A549 (cell line): ENCODE results near the gene PPP1R7. TPM values are rescaled to one million over a fixed set of nuclear protein-coding genes. Genes with fewer than 3 reads are reported as not detected.

Source experiments
- ATAC-seq, 2 experiments: fragments of 200-7000 bp in 1 of 2; fragments of >200 bp in 1 of 2; cut with Nextera tagmentation in 1 of 2; cut with Tn5 transposase in 1 of 2; 3 replicates each; pipeline versions ENCODE4 v1.8.0 to v1.9.1; 2018 to 2020; ENCODE audit warnings: mild to moderate bottlenecking in 1 of 2, moderate library complexity in 1 of 2
- CTCF ChIA-PET: fragments of 300-600 bp; sonication (Branson Sonifier 250); formaldehyde crosslinking; extraction: SDS; loops from one replicate; lab custom pipeline; 2021; ENCODE audit warnings: antibody characterized with exemption, inconsistent platforms; lab: Yijun Ruan, JAX
- POLR2A ChIA-PET: fragments of 350-600 bp; formaldehyde crosslinking; extraction: SDS; loops from one replicate; lab custom pipeline; 2021; ENCODE audit warnings: antibody characterized with exemption, inconsistent platforms; lab: Yijun Ruan, JAX
- DNase-seq, 2 experiments: peaks; one replicate each; pipeline versions ENCODE4 v3.0.0 to v3.0.0-alpha.2; 2011 to 2016; ENCODE audit warnings: low read depth in 1 of 2, low spot score in 1 of 2
- FAIRE-seq: peaks from 2 replicates; lab custom pipeline; 2011; peaks lifted over from hg19 to GRCh38; lab: Jason Lieb, UNC
- H3K27ac ChIP-seq, 2 experiments: fragments of >200 bp; sonication (Bioruptor Twin); formaldehyde crosslinking; 3 replicates each; pipeline ENCODE4 v1.5.1; 2016 to 2017
- H3K4me1 ChIP-seq: fragments of >200 bp; sonication (Bioruptor Twin); formaldehyde crosslinking; 3 replicates; pipeline ENCODE4 v1.6.1; 2016
- H3K4me2 ChIP-seq: fragments of >200 bp; sonication (Bioruptor Twin); formaldehyde crosslinking; 3 replicates; pipeline ENCODE4 v1.6.1; 2016
- H3K4me3 ChIP-seq: fragments of >200 bp; sonication (Bioruptor Twin); formaldehyde crosslinking; 3 replicates; pipeline ENCODE4 v1.5.1; 2016
- H3K9me3 ChIP-seq: fragments of >200 bp; sonication (Bioruptor Twin); formaldehyde crosslinking; 3 replicates; pipeline ENCODE4 v1.6.1; 2016
- BHLHE40 ChIP-seq: IDR thresholded peaks from 2 replicates; pipeline ENCODE4 v1.6.1; 2012; ENCODE audit warnings: low read depth, low read length, inconsistent platforms
- CEBPB ChIP-seq, 2 experiments: fragments of >200 bp in 1 of 2; sonication (Bioruptor Twin) in 1 of 2; formaldehyde crosslinking in 1 of 2; IDR thresholded peaks; 2 replicates each; pipeline ENCODE4 v1.6.1; 2012 to 2016
- EHMT2 ChIP-seq: fragments of 200-600 bp; sonication (generic); IDR thresholded peaks from 2 replicates; pipeline ENCODE4 v1.6.1; 2016; ENCODE audit warnings: antibody characterized with exemption, low read depth, mild to moderate bottlenecking, moderate library complexity
- ESRRA ChIP-seq: fragments of 150-350 bp; IDR thresholded peaks from 2 replicates; pipeline ENCODE4 v1.6.1; 2014; ENCODE audit warnings: mild to moderate bottlenecking, low read length, borderline replicate concordance
- FOSB ChIP-seq: fragments of 250-450 bp; sonication (Bioruptor Pico); IDR thresholded peaks from 2 replicates; pipeline ENCODE4 v1.5.0; 2020; ENCODE audit warnings: mild to moderate bottlenecking, moderate library complexity
- FOSL2 ChIP-seq, 2 experiments: fragments of 450-650 bp in 1 of 2; fragments of >200 bp in 1 of 2; sonication (Bioruptor Twin) in 1 of 2; formaldehyde crosslinking; IDR thresholded peaks; 2 replicates each; pipeline versions ENCODE4 v1.5.0 to v1.6.1; 2016 to 2020; ENCODE audit warnings: mild to moderate bottlenecking in 1 of 2, moderate library complexity in 1 of 2
- GATA3 ChIP-seq: IDR thresholded peaks from 2 replicates; pipeline ENCODE4 v1.6.1; 2012; ENCODE audit warnings: borderline replicate concordance
- HOXA7 ChIP-seq: fragments of 250-450 bp; sonication (Bioruptor Pico); IDR thresholded peaks from 2 replicates; pipeline ENCODE4 v1.5.0; 2020; ENCODE audit warnings: mild to moderate bottlenecking, moderate library complexity
- HOXB5 ChIP-seq: fragments of 250-450 bp; sonication (Bioruptor Pico); IDR thresholded peaks from 2 replicates; pipeline ENCODE4 v1.5.0; 2020; ENCODE audit warnings: mild to moderate bottlenecking, moderate library complexity
- KDM5A ChIP-seq: fragments of 200-600 bp; sonication (generic); IDR thresholded peaks from 2 replicates; pipeline ENCODE4 v1.6.1; 2016; ENCODE audit warnings: antibody characterized with exemption, mild to moderate bottlenecking
- MAFK ChIP-seq: fragments of 450-650 bp; IDR thresholded peaks from 2 replicates; pipeline ENCODE4 v1.6.1; 2014; ENCODE audit not compliant: partially characterized antibody
- MYC ChIP-seq: IDR thresholded peaks from 2 replicates; pipeline ENCODE4 v1.6.1; 2012; ENCODE audit warnings: mild to moderate bottlenecking, inconsistent platforms, low read length, improper control_type of control experiment, borderline replicate concordance
- NPAS2 ChIP-seq: fragments of 250-450 bp; sonication (Bioruptor Pico); IDR thresholded peaks from 2 replicates; pipeline ENCODE4 v1.8.0; 2022; ENCODE audit warnings: mild to moderate bottlenecking, moderate library complexity, borderline replicate concordance
- NR3C1 ChIP-seq: fragments of >200 bp; sonication (Bioruptor Twin); formaldehyde crosslinking; IDR thresholded peaks from 3 replicates; pipeline ENCODE4 v1.6.1; 2017
- RARB ChIP-seq: fragments of 250-450 bp; sonication (Bioruptor Pico); IDR thresholded peaks from 2 replicates; pipeline ENCODE4 v1.8.0; 2021; ENCODE audit warnings: mild to moderate bottlenecking, moderate library complexity
- RCOR1 ChIP-seq: fragments of 150-350 bp; IDR thresholded peaks from 2 replicates; pipeline ENCODE4 v1.6.1; 2014; ENCODE audit warnings: antibody characterized with exemption, low read length, low read depth
- RNF2 ChIP-seq: fragments of 200-600 bp; sonication (generic); IDR thresholded peaks from 2 replicates; pipeline ENCODE4 v1.6.1; 2016; ENCODE audit warnings: low read depth, mild to moderate bottlenecking, antibody characterized with exemption, moderate library complexity, borderline replicate concordance
- SMC3 ChIP-seq: fragments of >200 bp; sonication (Bioruptor Twin); formaldehyde crosslinking; IDR thresholded peaks from 3 replicates; pipeline ENCODE4 v1.6.1; 2018; ENCODE audit warnings: inconsistent platforms
- SREBF2 ChIP-seq: fragments of 450-650 bp; IDR thresholded peaks from 2 replicates; pipeline ENCODE4 v1.6.1; 2014; ENCODE audit warnings: mild to moderate bottlenecking, moderate library complexity
- TFCP2L1 ChIP-seq: fragments of 250-450 bp; sonication (Bioruptor Pico); IDR thresholded peaks from 2 replicates; pipeline ENCODE4 v1.5.0; 2021; ENCODE audit warnings: mild to moderate bottlenecking
- TP53 ChIP-seq: fragments of 250-450 bp; sonication (Bioruptor Pico); IDR thresholded peaks from 2 replicates; pipeline ENCODE4 v1.5.0; 2021; ENCODE audit warnings: mild to moderate bottlenecking, moderate library complexity
- ZSCAN20 ChIP-seq: fragments of 250-450 bp; sonication (Bioruptor Pico); IDR thresholded peaks from 2 replicates; pipeline ENCODE4 v1.8.0; 2022; ENCODE audit warnings: mild to moderate bottlenecking, moderate library complexity
- WGBS: methylation state at CpG from one replicate; pipeline ENCODE4 v1.1.6; 2017; ENCODE audit errors: missing lambda C conversion rate; 5-methylcytosine and 5-hydroxymethylcytosine counted together
- polyA plus RNA-seq, 4 experiments: library from polyadenylated mRNA; depleted of rRNA in 3 of 4; stranded (reverse); fragments of >200 nt; fragmentation: RNase III in 1 of 4; extraction: RNeasy Plus Mini Kit Qiagen cat#74134 plus additional on column Dnase treatment in 1 of 4; gene quantifications; 2 replicates in 3 of 4; 3 replicates in 1 of 4; pipeline ENCODE4 v1.2.3, GENCODE V29; 2011 to 2017
- TF ChIP-seq, protein P1 (sequence below): fragments of >200 bp; sonication (Bioruptor Twin); formaldehyde crosslinking; IDR thresholded peaks from 3 replicates; pipeline ENCODE4 v1.5.1; 2016
- TF ChIP-seq, protein P2 (sequence below): fragments of 250-450 bp; sonication (Bioruptor Pico); IDR thresholded peaks from 2 replicates; pipeline ENCODE4 v1.5.0; 2021; ENCODE audit warnings: mild to moderate bottlenecking, moderate library complexity, borderline replicate concordance
- TF ChIP-seq, protein P3 (sequence below): fragments of >200 bp; sonication (Bioruptor Twin); formaldehyde crosslinking; IDR thresholded peaks from 2 replicates; pipeline ENCODE4 v1.6.1; 2016
- TF ChIP-seq, protein P4 (sequence below): fragments of 150-350 bp; IDR thresholded peaks from 2 replicates; pipeline ENCODE4 v1.6.1; 2014; ENCODE audit warnings: low read depth, mild to moderate bottlenecking, low read length

Gene PPP1R7
- polyA plus RNA-seq, 2 of the 4 experiments (the other 2 are of a cell fraction) = 76.4 to 124 TPM

DNA sequence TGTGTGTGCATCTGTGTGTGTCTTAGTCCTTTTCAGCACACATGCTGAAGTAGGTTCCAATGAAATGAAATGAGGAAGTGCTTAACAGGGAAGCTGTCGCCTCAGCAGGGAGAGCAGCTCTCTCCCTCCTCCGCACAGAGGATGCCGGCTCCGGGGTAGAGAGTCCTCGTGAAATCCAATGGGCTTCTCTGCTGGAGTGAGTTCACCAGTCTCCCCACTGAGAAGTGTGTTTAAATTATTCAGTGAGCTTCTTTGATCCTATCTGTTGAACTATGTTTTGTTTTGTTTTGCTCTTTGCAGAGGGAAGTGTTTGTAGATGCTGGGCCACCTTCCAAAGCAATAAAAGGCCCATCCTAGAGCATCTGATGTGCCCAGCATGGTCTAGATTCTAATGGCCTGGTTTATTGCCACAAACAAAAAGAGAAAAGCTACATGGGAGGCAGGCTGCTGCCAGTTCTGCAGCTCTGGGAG, 6.7 kb downstream of the PPP1R7 start:
- 90% methylated on average over 5 of the region's 5 CpGs for WGBS
- no peaks in the 10 kb centered on the region for H3K4me1 ChIP-seq
- ATAC-seq (no peak), DNase-seq (no peak), FAIRE-seq (no peak)
- no peak overlapping the region for H3K4me2 ChIP-seq
- no peaks in the 10 kb centered on the region for H3K9me3 ChIP-seq
- CTCF ChIA-PET = interaction anchor here (0.7 to 1.3 kb wide), 2 partner anchors 22 to 79 kb away, joined by 3 read pairs; no protein-coding TSS in a partner anchor
- H3K27ac ChIP-seq = no peak overlapping the region
- no peak overlapping the region for H3K4me3 ChIP-seq
- POLR2A ChIA-PET = no interaction called here
- TF ChIP-seq RARB (no peak), HOXB5 (no peak), FOSB (CRISPR knock-in tag) (no peak), ZSCAN20 (CRISPR knock-in tag) (no peak), MAFK (no peak), TFCP2L1 (CRISPR knock-in tag) (no peak), ESRRA (no peak), HOXA7 (no peak), SMC3 (no peak)
- TF ChIP-seq, protein P1, sequence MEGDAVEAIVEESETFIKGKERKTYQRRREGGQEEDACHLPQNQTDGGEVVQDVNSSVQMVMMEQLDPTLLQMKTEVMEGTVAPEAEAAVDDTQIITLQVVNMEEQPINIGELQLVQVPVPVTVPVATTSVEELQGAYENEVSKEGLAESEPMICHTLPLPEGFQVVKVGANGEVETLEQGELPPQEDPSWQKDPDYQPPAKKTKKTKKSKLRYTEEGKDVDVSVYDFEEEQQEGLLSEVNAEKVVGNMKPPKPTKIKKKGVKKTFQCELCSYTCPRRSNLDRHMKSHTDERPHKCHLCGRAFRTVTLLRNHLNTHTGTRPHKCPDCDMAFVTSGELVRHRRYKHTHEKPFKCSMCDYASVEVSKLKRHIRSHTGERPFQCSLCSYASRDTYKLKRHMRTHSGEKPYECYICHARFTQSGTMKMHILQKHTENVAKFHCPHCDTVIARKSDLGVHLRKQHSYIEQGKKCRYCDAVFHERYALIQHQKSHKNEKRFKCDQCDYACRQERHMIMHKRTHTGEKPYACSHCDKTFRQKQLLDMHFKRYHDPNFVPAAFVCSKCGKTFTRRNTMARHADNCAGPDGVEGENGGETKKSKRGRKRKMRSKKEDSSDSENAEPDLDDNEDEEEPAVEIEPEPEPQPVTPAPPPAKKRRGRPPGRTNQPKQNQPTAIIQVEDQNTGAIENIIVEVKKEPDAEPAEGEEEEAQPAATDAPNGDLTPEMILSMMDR = no peak
- TF ChIP-seq, protein P2, sequence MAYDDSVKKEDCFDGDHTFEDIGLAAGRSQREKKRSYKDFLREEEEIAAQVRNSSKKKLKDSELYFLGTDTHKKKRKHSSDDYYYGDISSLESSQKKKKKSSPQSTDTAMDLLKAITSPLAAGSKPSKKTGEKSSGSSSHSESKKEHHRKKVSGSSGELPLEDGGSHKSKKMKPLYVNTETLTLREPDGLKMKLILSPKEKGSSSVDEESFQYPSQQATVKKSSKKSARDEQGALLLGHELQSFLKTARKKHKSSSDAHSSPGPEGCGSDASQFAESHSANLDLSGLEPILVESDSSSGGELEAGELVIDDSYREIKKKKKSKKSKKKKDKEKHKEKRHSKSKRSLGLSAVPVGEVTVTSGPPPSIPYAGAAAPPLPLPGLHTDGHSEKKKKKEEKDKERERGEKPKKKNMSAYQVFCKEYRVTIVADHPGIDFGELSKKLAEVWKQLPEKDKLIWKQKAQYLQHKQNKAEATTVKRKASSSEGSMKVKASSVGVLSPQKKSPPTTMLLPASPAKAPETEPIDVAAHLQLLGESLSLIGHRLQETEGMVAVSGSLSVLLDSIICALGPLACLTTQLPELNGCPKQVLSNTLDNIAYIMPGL = no peak
- TF ChIP-seq, protein P3, sequence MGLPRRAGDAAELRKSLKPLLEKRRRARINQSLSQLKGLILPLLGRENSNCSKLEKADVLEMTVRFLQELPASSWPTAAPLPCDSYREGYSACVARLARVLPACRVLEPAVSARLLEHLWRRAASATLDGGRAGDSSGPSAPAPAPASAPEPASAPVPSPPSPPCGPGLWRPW = no peak
- TF ChIP-seq, protein P4, sequence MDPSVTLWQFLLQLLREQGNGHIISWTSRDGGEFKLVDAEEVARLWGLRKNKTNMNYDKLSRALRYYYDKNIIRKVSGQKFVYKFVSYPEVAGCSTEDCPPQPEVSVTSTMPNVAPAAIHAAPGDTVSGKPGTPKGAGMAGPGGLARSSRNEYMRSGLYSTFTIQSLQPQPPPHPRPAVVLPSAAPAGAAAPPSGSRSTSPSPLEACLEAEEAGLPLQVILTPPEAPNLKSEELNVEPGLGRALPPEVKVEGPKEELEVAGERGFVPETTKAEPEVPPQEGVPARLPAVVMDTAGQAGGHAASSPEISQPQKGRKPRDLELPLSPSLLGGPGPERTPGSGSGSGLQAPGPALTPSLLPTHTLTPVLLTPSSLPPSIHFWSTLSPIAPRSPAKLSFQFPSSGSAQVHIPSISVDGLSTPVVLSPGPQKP = no peak

DNA sequence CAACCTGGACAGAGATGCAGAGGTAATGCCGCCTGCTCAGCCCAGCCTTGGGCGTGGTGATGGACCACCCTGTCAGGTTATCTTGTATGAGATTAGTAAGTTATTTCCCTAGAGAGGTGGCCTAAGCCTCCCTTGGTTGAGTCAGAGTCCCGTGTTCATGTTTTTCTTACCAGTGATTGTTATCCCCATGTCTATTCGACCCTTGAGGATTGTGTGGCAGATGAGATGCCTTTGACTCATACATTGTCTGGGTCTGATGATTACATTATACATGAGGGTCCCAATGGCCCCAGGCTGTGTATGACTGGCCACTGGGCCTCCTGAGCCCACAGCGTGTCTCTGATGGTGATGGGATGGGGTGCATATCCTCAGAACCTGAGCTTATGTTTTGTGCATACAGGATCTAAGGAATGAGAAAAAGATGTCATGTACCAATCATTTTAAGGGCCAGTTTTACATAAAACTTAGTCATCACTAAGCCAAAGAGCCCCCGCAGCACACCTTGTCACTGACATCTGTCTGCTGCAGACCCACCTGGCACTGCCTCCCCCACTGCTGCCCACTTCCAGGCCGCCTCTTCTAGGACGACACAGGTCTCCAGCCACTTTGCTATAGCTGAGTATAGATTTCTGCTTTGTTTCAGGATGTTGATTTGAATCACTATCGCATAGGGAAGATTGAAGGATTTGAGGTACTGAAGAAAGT, 7.7 kb downstream of the PPP1R7 start:
- FAIRE-seq (no peak), DNase-seq (no peak)
- Histone ChIP-seq H3K27ac (no peak overlapping the region), H3K4me1 (no peaks in the 10 kb centered on the region)
- no peak for TF ChIP-seq GATA3
- TF ChIP-seq SREBF2 = no peak
- TF ChIP-seq TP53 (CRISPR knock-in tag) = no peak
- no peak for TF ChIP-seq EHMT2
- TF ChIP-seq CEBPB (IDR thresholded peaks at IDR 0.05) = no peak
- no peak for TF ChIP-seq MYC
- TF ChIP-seq RNF2 = no peak
- no peak for TF ChIP-seq FOSL2 (IDR thresholded peaks at IDR 0.05)
- no peak for TF ChIP-seq FOSL2 (CRISPR knock-in tag; IDR thresholded peaks at IDR 0.05)
- no peak for TF ChIP-seq BHLHE40
- TF ChIP-seq MAFK = no peak
- no peak for TF ChIP-seq NPAS2
- TF ChIP-seq, protein P1 = no peak
- TF ChIP-seq RCOR1 = no peak
- TF ChIP-seq, protein P3 = no peak
- TF ChIP-seq KDM5A = no peak
- no peak for TF ChIP-seq NR3C1
- TF ChIP-seq, all 56 proteins: peak for 0
- 87% methylated on average over 9 of the region's 9 CpGs for WGBS
- ChIA-PET POLR2A (no interaction called here), CTCF (no interaction called here)
- H3K4me3 ChIP-seq = no peak overlapping the region
- no peak overlapping the region for H3K4me2 ChIP-seq
- ATAC-seq = no peak
- H3K9me3 ChIP-seq = no peaks in the 10 kb centered on the region
